ENCODE results near the gene EFCAB5. TPM values are rescaled to one million over a fixed set of nuclear protein-coding genes. Genes with fewer than 3 reads are reported as not detected.

Gene EFCAB5
- total and polyA plus RNA-seq, 2 experiments from 2014 or later = 0.27 to 0.48 TPM

- TF ChIP-seq EZH2phosphoT487 (IDR thresholded peaks at IDR 0.05; ENCODE audit: low read depth, severe bottlenecking, unreplicated experiment) = no peak
- TF ChIP-seq EZH2 (IDR thresholded peaks at IDR 0.05; ENCODE audit: borderline replicate concordance) = no peak
- TF ChIP-seq CTCF (IDR thresholded peaks at IDR 0.05; ENCODE audit: poor library complexity) = no peak
Measured at GRCh38 chr17:29924786-29925185, 16.6 kb upstream of the EFCAB5 start.

GRCh38 chr17:29927546-29927945 lies 13.9 kb upstream of the EFCAB5 start:
- Histone ChIP-seq H3K27ac (no peak overlapping the region), H3K9me3 (ENCODE audit: low read depth) (no peaks in the 10 kb centered on the region), H3K4me3 (no peak overlapping the region), H3K36me3 (replicated peaks; ENCODE audit: insufficient read depth, low read depth) (no peaks in the 10 kb centered on the region), H3K4me2 (no peak overlapping the region), H3K27me3 (no peaks in the 10 kb centered on the region), H4K20me1 (ENCODE audit: insufficient read depth, poor library complexity, severe bottlenecking) (no peaks in the 10 kb centered on the region), H2AFZ (no peak overlapping the region), H3K9me2 (replicated peaks; ENCODE audit: insufficient read depth) (no peaks in the 10 kb centered on the region), H3K79me2 (peaks cover 58% of the 10 kb centered on the region), H3K4me1 (ENCODE audit: insufficient read depth) (peaks cover 17% of the 10 kb centered on the region)
- no peak for DNase-seq (ENCODE audit: low spot score)
- 58% methylated on average over 1 of the region's 1 CpG for WGBS (ENCODE audit: low lambda C conversion rate, missing lambda C conversion rate)
- TF ChIP-seq EZH2 (IDR thresholded peaks at IDR 0.05; ENCODE audit: borderline replicate concordance) (no peak), CTCF (IDR thresholded peaks at IDR 0.05; ENCODE audit: poor library complexity) (no peak), EZH2phosphoT487 (IDR thresholded peaks at IDR 0.05; ENCODE audit: low read depth, severe bottlenecking, unreplicated experiment) (no peak)

More at GRCh38 chr17:29924786-29925185, 16.6 kb upstream of the EFCAB5 start:
- no peak overlapping the region for H3K27ac ChIP-seq
- no peaks in the 10 kb centered on the region for H4K20me1 ChIP-seq (ENCODE audit: insufficient read depth, poor library complexity, severe bottlenecking)
- no peak overlapping the region for H3K4me3 ChIP-seq
- H3K79me2 ChIP-seq = peaks cover 75% of the 10 kb centered on the region
- no peak overlapping the region for H2AFZ ChIP-seq
- H3K36me3 ChIP-seq (replicated peaks; ENCODE audit: insufficient read depth, low read depth) = no peaks in the 10 kb centered on the region
- DNase-seq (ENCODE audit: low spot score) = no peak
- no peaks in the 10 kb centered on the region for H3K9me3 ChIP-seq (ENCODE audit: low read depth)
- no peaks in the 10 kb centered on the region for H3K9me2 ChIP-seq (replicated peaks; ENCODE audit: insufficient read depth)
- peaks cover 11% of the 10 kb centered on the region for H3K4me1 ChIP-seq (ENCODE audit: insufficient read depth)
- H3K27me3 ChIP-seq = no peaks in the 10 kb centered on the region
- H3K4me2 ChIP-seq = no peak overlapping the region
- WGBS (ENCODE audit: low lambda C conversion rate, missing lambda C conversion rate) = 63% methylated on average over 1 of the region's 1 CpG

- Histone ChIP-seq H4K20me1 (ENCODE audit: insufficient read depth, poor library complexity, severe bottlenecking) (no peaks in the 10 kb centered on the region), H3K9me3 (ENCODE audit: low read depth) (no peaks in the 10 kb centered on the region), H3K4me1 (ENCODE audit: insufficient read depth) (peaks cover 17% of the 10 kb centered on the region), H3K27me3 (no peaks in the 10 kb centered on the region), H2AFZ (peak overlapping the region; percentile 76), H3K27ac (peak overlapping the region; percentile 83), H3K9me2 (replicated peaks; ENCODE audit: insufficient read depth) (no peaks in the 10 kb centered on the region), H3K4me3 (peak overlapping the region; percentile 96), H3K79me2 (peaks cover 45% of the 10 kb centered on the region), H3K36me3 (replicated peaks; ENCODE audit: insufficient read depth, low read depth) (no peaks in the 10 kb centered on the region), H3K4me2 (peak overlapping the region; percentile 91)
- no peak for TF ChIP-seq EZH2phosphoT487 (IDR thresholded peaks at IDR 0.05; ENCODE audit: low read depth, severe bottlenecking, unreplicated experiment)
- TF ChIP-seq CTCF (IDR thresholded peaks at IDR 0.05; ENCODE audit: poor library complexity) = no peak
- no peak for TF ChIP-seq EZH2 (IDR thresholded peaks at IDR 0.05; ENCODE audit: borderline replicate concordance)
- peak; percentile 67 for DNase-seq (ENCODE audit: low spot score)
- 1% methylated on average over 13 of the region's 13 CpGs for WGBS (ENCODE audit: low lambda C conversion rate, missing lambda C conversion rate)
Measured at GRCh38 chr17:29929006-29929532, 12.4 kb upstream of the EFCAB5 start.
